COLO668 (cell line): Measurements from ENCODE around the gene CCRL2.
"Not testable (repeated sequence)": the region's sequence is repeated elsewhere in the genome, so short reads cannot be mapped to it uniquely, and the experiment has no call there.

ENCODE experiments used
- DNase-seq: peaks from one replicate; lab custom pipeline; 2025; ENCODE audit not compliant: unreplicated experiment; lab: John Stamatoyannopoulos, UW

Gene CCRL2

DNA sequence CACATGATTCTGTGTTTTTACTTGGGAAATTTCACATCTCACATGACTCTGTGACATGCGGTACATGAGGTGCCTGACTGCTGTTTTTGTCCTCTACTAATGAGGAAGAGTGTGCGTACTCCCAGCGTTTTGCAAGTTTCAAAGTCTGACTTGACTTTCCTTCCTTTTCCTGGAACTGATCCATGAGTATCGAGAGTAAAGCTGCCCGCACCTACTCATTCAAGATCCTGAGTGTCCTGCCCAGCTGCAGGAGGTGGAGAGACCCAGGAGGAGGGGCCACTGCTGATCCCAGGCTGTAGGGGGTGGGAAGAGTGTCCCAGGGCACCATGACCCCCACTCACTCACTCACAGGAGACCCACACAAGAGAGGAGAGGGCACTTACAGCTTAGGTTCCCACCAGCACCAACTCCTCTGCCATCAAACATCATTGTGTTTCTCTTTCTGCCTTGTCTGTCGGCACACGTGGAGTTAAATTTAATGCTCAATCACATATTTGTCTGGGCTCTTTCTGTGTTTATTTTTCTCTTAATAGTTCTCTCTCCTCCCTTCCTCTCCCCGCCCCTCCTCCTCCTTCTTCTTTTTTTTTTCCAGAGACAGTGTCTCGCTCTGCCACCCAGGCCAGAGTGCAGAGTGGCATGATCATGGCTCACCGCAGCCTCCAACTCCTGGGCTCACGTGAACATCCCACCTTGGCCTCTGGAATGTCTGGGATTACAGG lies 1.6 kb upstream of the CCRL2 start:
- DNase-seq: no peak

DNA sequence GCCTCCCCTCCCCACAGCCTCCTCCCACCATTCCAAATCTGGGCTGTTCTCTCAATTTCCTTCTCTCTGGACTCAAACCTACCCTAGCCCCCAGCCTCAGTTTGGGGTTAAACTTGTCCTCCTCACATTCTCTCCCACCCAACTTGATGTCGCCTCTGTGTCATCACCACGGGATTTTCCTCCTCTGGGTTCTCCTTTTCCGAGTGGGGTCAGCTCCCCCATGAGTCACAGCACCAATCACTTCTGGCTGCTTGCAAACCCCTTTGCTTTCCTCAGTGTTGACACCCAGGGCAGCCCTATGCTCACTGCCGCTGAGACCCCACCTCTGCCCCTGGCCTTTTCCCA lies 644 bp upstream of the CCRL2 start:
- DNase-seq: no peak

DNA sequence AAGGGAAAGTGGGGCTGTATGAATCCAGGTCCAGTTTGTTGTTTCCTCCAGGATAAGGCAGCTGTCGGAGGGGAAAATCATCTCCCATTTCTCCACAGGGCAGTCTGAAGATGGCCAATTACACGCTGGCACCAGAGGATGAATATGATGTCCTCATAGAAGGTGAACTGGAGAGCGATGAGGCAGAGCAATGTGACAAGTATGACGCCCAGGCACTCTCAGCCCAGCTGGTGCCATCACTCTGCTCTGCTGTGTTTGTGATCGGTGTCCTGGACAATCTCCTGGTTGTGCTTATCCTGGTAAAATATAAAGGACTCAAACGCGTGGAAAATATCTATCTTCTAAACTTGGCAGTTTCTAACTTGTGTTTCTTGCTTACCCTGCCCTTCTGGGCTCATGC lies 911 bp downstream of the CCRL2 start:
- DNase-seq: no peak

DNA sequence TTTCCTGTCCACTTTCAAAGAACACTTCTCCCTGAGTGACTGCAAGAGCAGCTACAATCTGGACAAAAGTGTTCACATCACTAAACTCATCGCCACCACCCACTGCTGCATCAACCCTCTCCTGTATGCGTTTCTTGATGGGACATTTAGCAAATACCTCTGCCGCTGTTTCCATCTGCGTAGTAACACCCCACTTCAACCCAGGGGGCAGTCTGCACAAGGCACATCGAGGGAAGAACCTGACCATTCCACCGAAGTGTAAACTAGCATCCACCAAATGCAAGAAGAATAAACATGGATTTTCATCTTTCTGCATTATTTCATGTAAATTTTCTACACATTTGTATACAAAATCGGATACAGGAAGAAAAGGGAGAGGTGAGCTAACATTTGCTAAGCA lies 1.8 kb downstream of the CCRL2 start:
- DNase-seq: no peak

DNA sequence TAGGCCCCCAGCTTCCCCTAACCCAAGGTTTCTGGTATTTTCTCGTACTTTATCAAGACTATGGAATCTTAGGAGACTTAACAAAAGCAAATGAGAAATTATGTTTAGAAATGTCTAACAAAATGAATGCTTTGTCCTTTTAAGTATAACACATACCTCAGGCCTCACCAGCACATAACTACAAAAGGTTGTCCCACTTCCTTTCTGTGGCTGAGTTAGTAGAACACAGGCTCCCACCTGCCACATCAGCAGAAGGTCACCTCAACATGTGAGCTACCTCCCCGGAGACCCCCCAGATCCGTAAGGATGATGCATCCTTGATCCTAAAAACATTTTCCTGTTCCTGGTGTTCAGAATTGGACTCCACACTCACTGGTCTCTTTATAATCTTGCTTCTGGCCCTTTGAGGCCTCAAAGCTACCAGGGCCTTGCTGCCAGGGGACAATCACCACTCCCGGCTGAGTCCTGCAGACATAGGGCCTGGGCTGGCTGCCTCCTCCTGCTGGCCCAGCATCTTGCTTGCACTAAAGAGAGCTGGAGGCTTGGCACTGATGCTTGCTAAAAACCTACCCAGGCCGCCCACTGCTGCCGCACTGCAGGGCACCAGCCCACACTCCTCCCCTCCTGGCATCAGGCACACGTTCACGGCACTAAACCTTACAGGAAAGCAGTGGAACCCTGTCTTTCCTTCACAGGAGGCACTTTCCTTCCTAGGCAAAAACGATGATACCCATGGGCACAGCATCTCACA lies 2.9 kb downstream of the CCRL2 start:
- DNase-seq: no peak

DNA sequence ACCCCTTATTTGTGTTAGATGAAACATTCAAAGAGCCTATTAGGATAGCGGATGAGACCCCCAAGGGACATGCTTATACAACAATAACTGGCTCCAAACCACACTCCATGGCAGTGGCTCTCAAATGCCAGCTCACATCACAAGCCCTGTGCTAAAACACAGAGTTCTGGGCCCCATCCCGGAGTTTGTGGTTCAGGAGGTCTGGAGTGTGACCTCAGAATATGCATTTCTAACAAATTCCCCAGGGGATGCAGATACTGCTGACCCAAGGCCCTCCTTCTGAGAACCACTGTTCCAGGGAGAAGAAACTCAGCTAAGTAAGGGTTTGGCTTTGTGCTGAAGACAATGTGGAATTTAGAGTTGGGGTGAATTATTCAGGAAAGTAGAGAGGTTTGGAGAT lies 3.6 kb downstream of the CCRL2 start:
- DNase-seq: no peak

DNA sequence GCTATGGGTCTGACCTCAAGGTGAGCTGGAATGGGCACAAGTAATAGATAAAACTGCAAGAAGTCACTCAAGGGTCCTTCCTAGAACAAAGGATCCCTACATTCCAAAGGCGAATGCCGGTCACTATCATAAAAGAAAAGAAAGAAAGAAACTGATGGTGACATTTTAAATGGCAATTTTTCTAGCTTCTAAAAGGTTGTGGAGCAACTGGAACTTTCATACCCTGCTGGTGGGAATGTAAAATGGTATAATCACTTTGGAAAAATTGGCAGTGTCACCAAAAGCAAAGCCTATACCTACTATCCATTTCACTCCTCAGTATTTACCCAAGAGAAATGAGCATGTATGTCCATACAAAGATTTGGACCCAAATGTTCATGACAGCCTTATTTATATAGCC lies 4.2 kb downstream of the CCRL2 start:
- DNase-seq: no peak

DNA sequence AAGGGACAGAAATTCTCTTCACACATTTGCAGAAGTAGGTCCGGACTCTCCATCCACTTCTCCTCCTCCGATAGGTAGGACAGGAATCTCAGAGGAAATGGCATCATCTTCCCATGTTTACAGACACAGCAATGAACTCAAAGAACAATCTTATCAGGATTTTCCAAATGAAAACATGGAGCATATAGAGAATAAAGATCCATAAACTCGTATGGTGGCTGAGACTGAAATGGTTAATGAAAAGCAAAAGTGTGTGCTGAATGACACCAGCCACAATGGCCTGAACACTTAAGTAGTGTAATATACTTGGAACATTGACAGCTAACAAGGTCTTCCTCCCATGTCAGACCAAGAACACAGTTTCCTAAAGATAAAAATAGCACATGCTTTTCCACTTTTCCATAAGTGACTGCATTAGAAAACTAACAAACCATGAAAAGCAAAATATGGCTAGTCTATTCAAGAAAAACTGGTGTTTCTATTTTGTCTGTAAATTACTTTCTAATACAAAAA lies 5.8 kb downstream of the CCRL2 start:
- no peak for DNase-seq

DNA sequence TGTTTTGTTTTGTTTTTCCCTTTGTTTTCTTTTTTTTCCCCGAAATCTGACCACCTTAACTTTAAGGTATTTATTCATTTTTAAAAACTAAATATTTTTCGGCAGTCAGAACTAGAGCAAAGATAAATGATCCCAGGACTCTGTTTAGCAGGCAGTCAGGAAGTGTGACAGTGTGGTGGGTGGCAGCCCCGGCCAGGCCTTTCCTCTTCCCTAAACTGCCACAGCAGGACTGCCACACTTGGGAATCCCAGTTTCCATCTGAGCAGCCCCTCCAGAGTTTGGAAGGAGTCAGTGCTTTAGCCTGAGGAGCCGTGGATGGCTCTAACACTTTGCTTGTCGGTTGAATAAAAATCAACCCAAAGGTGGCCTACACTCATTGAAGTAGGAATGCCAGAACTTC lies 6.9 kb downstream of the CCRL2 start:
- DNase-seq: no peak

DNA sequence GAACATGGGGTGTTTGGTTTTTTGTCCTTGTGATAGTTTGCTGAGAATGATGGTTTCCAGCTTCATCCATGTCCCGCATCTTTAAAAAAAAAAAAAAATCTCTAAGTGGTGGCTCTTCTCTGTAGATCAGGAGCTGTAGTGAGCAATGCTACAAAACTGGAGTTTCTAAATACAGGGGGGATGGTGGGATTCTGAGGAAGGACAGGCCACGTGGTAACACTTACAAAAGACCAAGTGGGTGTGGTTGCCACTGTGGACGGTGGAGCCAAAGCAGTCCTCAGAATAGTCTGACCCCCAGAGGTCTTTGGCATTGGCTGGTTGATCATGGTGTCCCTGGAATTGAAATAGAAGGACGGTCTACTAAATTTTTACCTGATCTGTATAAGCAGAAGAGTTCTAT lies 7.7 kb downstream of the CCRL2 start:
- DNase-seq: no peak

DNA sequence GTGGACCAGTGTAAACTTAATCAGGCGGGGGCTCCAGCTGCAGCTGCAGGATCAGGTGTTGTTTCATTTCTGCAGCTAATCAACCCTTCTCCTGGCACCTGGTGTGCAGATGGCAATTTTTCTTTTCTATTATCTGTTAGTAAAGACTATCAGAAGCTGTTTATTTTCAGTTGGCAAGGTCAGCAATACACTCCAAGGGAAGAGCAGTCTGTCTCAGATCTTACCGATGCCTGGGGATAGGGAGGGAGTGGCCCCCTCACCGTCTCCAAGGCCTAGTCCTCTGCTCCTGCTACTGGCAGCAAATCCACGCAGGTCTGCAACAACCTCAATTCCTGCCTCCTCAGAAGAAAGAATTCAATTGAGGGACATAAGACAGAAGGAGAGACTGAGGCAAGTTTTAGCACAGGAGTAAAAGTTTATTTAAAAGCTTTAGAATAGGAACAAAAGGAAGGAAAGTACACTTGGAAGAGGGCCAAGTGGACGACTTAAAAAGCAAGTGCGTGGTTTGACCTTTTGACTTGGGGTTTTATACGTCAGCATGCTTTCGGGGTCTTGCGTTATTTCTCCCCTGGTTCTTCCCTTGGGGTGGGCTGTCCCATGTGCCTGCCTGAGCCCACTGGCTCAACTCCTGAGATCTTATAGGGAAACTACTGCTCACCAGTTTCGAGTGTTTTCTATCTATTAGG lies 9.2 kb downstream of the CCRL2 start:
- DNase-seq: peak; percentile 66

DNA sequence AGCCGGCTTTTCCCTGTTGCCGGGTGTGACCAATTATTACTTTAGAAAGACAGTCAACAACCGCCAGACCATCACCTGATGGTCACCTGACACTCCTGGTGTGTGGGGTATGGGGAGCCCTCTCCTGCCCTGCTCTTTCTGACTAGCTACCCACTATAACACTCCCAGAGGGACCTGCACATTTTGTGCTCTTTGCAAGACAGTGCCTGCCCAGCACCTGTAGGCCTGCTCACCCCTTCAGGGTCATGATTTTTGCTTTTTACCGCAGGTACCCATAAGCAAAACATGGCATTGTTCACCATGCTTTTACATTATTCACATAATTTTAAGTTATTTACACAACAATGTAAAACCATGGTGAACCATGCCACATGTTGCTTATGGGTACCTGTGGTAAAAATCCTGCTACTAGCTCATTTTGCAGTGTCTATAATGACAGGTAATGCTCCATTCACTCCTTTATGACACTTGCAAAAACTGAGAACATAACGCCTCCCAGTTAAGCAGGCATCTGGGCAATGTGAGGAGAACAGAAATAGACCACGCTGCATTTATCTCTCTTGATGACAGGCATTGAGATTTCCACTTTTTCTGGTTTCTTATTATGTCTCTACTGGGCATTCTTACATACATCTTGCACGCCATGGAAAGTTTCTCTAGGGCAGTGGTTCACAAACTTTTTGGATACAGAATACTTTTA lies 9.9 kb downstream of the CCRL2 start:
- DNase-seq: peak; percentile 44

DNA sequence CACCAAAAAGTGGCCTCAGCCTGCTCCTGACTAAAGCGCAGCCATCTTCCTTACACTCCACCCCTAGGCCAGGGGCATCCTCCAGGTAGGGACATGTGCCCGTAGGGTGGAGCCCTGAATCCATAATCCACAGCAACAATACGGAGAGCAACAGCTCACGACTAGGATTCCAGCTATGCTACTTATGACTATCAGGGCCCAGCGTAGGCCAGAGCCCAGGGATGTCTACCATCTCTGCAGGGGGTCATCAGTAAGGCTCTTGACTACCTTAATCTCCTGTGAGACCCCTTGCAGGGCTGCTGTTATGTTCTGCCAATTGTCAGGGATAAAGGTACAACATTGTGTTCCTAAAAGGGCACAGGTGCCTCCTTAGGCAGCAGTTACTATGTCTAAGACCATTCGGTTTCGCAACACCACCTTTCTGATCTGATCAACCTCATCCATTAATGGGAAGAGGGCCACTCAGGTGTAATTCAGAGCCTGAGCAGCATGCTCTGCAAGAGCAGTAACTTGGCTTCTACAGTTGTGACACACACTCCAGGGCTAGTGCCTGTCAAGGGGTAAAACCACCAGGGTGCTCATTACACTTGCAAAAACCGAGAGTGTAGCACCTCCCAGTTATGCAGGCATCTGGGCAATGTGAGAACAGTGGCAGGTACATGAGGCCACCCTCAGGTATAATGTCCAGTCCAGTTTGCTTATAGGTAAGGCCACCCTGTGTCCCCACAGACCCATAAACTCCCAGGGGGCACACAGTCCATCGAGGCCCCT lies 11.0 kb downstream of the CCRL2 start:
- no peak for DNase-seq

DNA sequence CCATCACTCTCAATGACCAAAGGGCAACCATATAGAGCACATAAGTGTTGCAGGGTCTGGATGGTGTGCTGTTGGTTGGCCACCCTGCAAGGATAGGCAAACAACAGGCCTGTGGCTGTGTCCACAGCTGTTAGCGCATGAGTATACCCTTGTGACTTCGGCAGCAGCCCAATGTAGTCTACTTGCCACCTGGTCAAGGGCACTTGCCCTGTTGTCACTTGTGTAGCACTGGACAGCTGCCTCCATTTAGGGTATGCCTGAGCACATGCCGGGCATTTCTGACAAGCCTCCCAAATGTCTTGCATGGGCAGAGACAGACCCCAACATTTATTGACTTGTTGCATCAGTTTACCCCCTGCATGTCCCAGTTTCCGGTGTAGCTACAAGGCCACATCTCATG lies 12.8 kb downstream of the CCRL2 start:
- no peak for DNase-seq

DNA sequence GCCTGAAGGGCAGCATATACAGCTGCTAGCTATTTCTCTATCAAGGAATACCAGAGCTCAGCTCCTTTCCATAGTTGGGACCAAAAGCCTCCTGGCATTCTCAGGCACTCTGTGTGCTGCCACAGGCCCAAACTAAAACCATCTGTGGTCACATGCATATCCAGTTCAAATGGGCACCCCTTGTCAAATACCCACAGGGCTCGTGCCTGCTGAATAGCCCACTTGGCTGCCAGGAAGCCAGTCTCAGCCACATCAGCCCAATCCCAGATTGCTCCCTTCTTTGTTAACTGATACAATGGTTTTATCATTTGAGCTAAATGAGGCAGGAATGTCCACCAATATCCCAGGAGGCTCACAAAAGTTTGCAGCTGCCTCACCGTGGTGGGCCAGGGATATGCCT lies 13.9 kb downstream of the CCRL2 start:
- no peak for DNase-seq

DNA sequence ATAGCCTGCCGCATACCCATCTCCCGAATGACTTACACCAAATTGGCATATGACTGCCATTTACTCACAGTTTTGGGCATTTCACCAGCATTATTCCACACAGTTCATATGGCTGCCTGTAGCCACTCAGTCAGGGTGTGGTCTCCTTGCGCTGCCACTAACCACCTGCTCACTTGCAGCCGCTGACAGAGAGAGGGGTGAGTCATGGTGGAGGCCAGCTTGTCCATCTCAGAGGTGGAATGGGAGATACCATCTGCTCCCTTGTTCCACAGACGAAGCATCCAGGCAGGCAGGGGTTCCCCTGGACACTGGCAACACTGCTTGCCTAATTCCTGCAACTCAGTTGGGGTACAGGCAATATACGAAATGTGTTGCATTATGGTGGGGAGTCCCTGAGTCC lies 15.6 kb downstream of the CCRL2 start:
- peak; percentile 64 for DNase-seq

DNA sequence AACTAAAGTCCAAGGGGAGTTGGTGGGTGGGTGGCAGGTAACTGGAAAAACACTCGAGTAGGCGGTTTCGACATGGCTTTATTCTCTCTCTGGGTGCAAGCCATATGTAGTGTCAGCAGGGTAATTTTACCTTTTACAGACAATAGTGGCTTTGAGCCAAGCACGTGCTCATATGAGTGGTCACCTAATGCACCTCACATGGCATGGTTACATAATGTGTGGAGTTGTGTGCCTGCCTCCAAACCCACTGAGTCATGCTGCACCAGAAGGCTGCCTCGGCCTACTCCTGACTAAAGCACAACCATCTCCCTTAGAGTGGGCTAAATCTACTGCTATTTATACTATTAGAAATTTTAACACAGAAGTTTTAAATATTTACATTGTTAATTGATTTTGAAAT lies 16.5 kb downstream of the CCRL2 start:
- DNase-seq: peak; percentile 2

DNA sequence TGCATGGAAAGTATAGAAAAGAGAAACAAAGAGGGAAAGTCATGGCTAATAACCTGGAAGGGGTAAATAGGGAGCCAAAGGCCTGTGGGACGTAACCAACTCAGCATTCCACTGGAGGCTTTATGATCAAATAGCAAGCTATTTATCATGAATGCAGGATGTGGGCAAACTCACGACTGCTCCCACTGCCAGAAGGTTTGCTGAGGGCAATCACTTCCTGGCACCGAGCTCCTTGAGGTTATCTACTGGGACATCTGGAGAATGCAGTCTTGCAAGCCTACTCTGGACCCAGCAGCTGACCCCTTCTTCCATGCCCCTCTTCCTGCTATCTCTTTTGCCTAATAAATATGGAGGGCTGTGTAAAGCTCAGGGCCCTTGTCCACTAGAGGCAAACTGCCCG lies 19.4 kb downstream of the CCRL2 start:
- DNase-seq: not testable (repeated sequence)

DNA sequence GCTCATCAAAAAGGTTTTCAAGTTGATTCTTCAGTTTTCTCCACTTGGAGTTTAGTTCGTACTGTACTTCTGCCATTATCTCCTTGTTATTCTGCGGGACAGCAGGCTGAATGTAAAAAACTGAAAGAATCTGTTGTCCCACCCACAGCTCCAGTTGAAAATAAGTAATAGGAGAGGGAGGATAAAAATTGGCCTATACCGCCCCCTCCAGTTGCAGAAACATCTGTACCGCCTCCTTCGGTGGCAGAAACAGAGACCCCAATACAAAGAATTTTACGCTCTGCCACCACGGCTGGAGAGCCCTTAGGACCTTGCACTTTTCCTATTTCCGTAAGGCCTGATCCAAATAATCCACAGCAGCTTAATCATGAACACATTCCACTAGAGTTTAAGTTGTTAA lies 20.3 kb downstream of the CCRL2 start:
- DNase-seq: not testable (repeated sequence)

DNA sequence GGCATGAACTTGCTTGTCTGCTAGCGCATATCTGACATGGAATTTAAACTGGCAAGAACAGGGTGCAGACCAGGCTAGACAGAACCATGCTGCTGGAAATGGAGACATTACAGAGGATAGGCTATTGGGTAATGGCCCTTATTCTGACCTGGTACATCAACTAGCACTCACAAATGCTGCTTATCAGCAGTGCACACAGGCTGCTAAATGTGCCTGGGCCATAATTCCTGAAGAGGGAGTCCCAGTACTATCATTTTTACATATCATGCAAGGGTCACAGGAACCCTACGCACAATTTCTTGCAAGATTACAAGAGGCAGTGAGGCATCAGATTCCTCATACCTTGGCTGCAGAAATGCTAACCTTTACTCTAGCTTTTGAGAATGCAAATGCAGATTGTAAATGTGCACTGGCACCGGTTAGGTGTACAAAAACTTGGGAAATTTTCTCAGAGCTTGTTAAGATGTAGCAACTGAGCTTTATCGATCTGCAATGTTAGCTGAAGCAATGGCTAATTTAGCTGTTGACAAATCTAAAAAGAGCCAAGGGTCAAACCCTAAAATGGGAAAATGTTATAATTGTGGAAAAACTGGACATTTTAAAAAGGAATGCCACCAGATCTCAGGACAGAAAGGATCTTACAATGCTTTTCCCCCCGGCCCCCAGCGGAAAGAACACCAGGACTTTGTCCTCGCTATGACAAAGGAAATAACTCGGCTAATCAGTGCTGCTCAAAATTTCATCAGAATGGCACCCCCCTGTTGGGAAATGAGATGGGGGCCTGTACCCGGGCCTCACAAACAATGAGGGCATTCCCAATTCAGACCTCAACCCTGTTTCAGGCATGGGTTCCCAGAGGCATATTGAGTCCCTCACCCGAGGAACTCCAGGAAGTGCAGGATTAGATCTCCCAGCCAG lies 21.1 kb downstream of the CCRL2 start:
- DNase-seq: no peak
